ENCODE measurements around the gene KTN1.

- TF ChIP-seq, protein P1, sequence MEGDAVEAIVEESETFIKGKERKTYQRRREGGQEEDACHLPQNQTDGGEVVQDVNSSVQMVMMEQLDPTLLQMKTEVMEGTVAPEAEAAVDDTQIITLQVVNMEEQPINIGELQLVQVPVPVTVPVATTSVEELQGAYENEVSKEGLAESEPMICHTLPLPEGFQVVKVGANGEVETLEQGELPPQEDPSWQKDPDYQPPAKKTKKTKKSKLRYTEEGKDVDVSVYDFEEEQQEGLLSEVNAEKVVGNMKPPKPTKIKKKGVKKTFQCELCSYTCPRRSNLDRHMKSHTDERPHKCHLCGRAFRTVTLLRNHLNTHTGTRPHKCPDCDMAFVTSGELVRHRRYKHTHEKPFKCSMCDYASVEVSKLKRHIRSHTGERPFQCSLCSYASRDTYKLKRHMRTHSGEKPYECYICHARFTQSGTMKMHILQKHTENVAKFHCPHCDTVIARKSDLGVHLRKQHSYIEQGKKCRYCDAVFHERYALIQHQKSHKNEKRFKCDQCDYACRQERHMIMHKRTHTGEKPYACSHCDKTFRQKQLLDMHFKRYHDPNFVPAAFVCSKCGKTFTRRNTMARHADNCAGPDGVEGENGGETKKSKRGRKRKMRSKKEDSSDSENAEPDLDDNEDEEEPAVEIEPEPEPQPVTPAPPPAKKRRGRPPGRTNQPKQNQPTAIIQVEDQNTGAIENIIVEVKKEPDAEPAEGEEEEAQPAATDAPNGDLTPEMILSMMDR (IDR thresholded peaks at IDR 0.05; ENCODE audit: poor library complexity): no peak
- no peak for TF ChIP-seq EZH2 (IDR thresholded peaks at IDR 0.05; ENCODE audit: borderline replicate concordance)
- no peak for TF ChIP-seq EZH2phosphoT487 (IDR thresholded peaks at IDR 0.05; ENCODE audit: low read depth, severe bottlenecking, unreplicated experiment)
These were observed 7.8 kb downstream of the KTN1 start for GRCh38 chr14:55587847-55588246.

Measured in hepatocyte (in vitro differentiated cells).